ENCODE results near the gene USP34. TPM values are rescaled to one million over a fixed set of nuclear protein-coding genes. Genes with fewer than 3 reads are reported as not detected.

Gene USP34
- total RNA-seq, 1 donor: 154 TPM

- TF ChIP-seq CTCF (IDR thresholded peaks at IDR 0.05; ENCODE audit: insufficient read depth, low read depth, low read length): no peak
These were observed 143.7 kb downstream of the USP34 start for GRCh38 chr2:61327173-61327572.

GRCh38 chr2:61326423-61326822 lies 144.5 kb downstream of the USP34 start:
- H3K4me3 ChIP-seq (ENCODE audit: low read depth, low read length): no peak overlapping the region
- TF ChIP-seq CTCF (IDR thresholded peaks at IDR 0.05; ENCODE audit: insufficient read depth, low read depth, low read length): no peak
- no peak for DNase-seq (ENCODE audit: low read depth)

More at GRCh38 chr2:61327173-61327572, 143.7 kb downstream of the USP34 start:
- no peak overlapping the region for H3K4me3 ChIP-seq (ENCODE audit: low read depth, low read length)
- DNase-seq (ENCODE audit: low read depth): no peak

GRCh38 chr2:61320181-61320580 lies 150.7 kb downstream of the USP34 start:
- TF ChIP-seq CTCF (IDR thresholded peaks at IDR 0.05; ENCODE audit: insufficient read depth, low read depth, low read length): no peak
- no peak for DNase-seq (ENCODE audit: low read depth)
- H3K4me3 ChIP-seq (ENCODE audit: low read depth, low read length): no peak overlapping the region

- no peak for TF ChIP-seq CTCF (IDR thresholded peaks at IDR 0.05; ENCODE audit: insufficient read depth, low read depth, low read length)
- no peak for DNase-seq (ENCODE audit: low read depth)
- H3K4me3 ChIP-seq (ENCODE audit: low read depth, low read length): no peak overlapping the region
These were observed 152.3 kb downstream of the USP34 start for GRCh38 chr2:61318553-61318952.

GRCh38 chr2:61295981-61296380 lies 174.9 kb downstream of the USP34 start:
- no peak for TF ChIP-seq CTCF (IDR thresholded peaks at IDR 0.05; ENCODE audit: insufficient read depth, low read depth, low read length)
- H3K4me3 ChIP-seq (ENCODE audit: low read depth, low read length): no peak overlapping the region
- no peak for DNase-seq (ENCODE audit: low read depth)

- TF ChIP-seq CTCF (IDR thresholded peaks at IDR 0.05; ENCODE audit: insufficient read depth, low read depth, low read length): no peak
- no peak overlapping the region for H3K4me3 ChIP-seq (ENCODE audit: low read depth, low read length)
- DNase-seq (ENCODE audit: low read depth): peak; percentile 61
These were observed 178.9 kb downstream of the USP34 start for GRCh38 chr2:61291851-61292575.
